Immature natural killer cell (primary cell): ENCODE data around the gene SNTG2. TPM values are rescaled to one million over a fixed set of nuclear protein-coding genes. Genes with fewer than 3 reads are reported as not detected.

Experiments used
- DNase-seq, 3 donors: peaks; one replicate each; pipeline ENCODE4 v3.0.0; 2022; ENCODE audit warnings: mixed read lengths in 1 of 3
- H3K27ac Mint-ChIP-seq, 6 donors: one replicate each; pipeline ENCODE4 v1.8.0; 2020; ENCODE audit warnings: mixed read lengths in 6 of 6, mild to moderate bottlenecking in 5 of 6, inconsistent platforms in 4 of 6, moderate library complexity in 3 of 6
- H3K27me3 Mint-ChIP-seq, 3 donors: one replicate each; pipeline ENCODE4 v1.8.0; 2020 to 2021; ENCODE audit warnings: low read depth in 3 of 3, mild to moderate bottlenecking in 3 of 3, mixed read lengths in 3 of 3, moderate library complexity in 3 of 3, inconsistent platforms in 1 of 3
- H3K36me3 Mint-ChIP-seq, 3 donors: one replicate each; pipeline ENCODE4 v1.8.0; 2020; ENCODE audit warnings: mixed read lengths in 3 of 3, inconsistent platforms in 2 of 3, mild to moderate bottlenecking in 2 of 3
- H3K4me1 Mint-ChIP-seq, 2 donors: one replicate each; pipeline ENCODE4 v1.8.0; 2020; ENCODE audit warnings: inconsistent platforms in 2 of 2, mild to moderate bottlenecking in 2 of 2, mixed read lengths in 2 of 2, moderate library complexity in 1 of 2
- H3K4me3 Mint-ChIP-seq, 5 donors: one replicate each; pipeline ENCODE4 v1.8.0; 2020; ENCODE audit warnings: mild to moderate bottlenecking in 5 of 5, mixed read lengths in 5 of 5, inconsistent platforms in 3 of 5, moderate library complexity in 3 of 5
- H3K9me3 Mint-ChIP-seq, 6 donors: one replicate each; pipeline ENCODE4 v1.8.0; 2020; ENCODE audit warnings: mild to moderate bottlenecking in 6 of 6, mixed read lengths in 6 of 6, inconsistent platforms in 4 of 6, moderate library complexity in 3 of 6
- polyA plus RNA-seq, 3 donors: library from polyadenylated mRNA; unstranded; fragments of 300-500 nt; fragmentation: Illumina TruSeq; gene quantifications; one replicate each; pipeline ENCODE4 v1.2.3, GENCODE V29; 2021

The SNTG2 gene
- polyA plus RNA-seq, 3 donors from 2014 or later, result not detected

- H3K27ac Mint-ChIP-seq, result no peak overlapping the region
- H3K36me3 Mint-ChIP-seq, result no peaks in the 10 kb centered on the region
- no peak for DNase-seq
- H3K4me1 Mint-ChIP-seq, result no peaks in the 10 kb centered on the region
- H3K4me3 Mint-ChIP-seq, result no peak overlapping the region
- H3K27me3 Mint-ChIP-seq, result peaks cover 5 to 9% (median 6%) of the 10 kb centered on the region in 3 donors
- no peaks in the 10 kb centered on the region for H3K9me3 Mint-ChIP-seq
These were observed 348.4 kb downstream of the SNTG2 start for GRCh38 chr2:1299043-1299442.

- no peak overlapping the region for H3K27ac Mint-ChIP-seq
These were observed 349.6 kb downstream of the SNTG2 start for GRCh38 chr2:1300284-1300683.

GRCh38 chr2:1301056-1301455, 350.4 kb downstream of the SNTG2 start:
- no peaks in the 10 kb centered on the region for H3K9me3 Mint-ChIP-seq
- no peaks in the 10 kb centered on the region for H3K4me1 Mint-ChIP-seq
- H3K36me3 Mint-ChIP-seq, result no peaks in the 10 kb centered on the region
- H3K27me3 Mint-ChIP-seq, result peaks cover 3 to 6% (median 3%) of the 10 kb centered on the region in 3 donors
- H3K4me3 Mint-ChIP-seq, result no peak overlapping the region
- H3K27ac Mint-ChIP-seq, result no peak overlapping the region
- DNase-seq, result no peak

More at GRCh38 chr2:1300284-1300683, 349.6 kb downstream of the SNTG2 start:
- no peak for DNase-seq
- Mint-ChIP-seq H3K4me1 (no peaks in the 10 kb centered on the region), H3K27me3 (peaks cover 3 to 6% (median 6%) of the 10 kb centered on the region in 3 donors), H3K9me3 (no peaks in the 10 kb centered on the region), H3K4me3 (no peak overlapping the region), H3K36me3 (no peaks in the 10 kb centered on the region)

- DNase-seq, result no peak
- Mint-ChIP-seq H3K27ac (no peak overlapping the region), H3K9me3 (peaks cover 0 to 1% (median 0%) of the 10 kb centered on the region in 6 donors), H3K4me1 (no peaks in the 10 kb centered on the region), H3K4me3 (no peak overlapping the region), H3K27me3 (peaks cover 3 to 9% (median 4%) of the 10 kb centered on the region in 3 donors), H3K36me3 (no peaks in the 10 kb centered on the region)
These were observed 354.8 kb downstream of the SNTG2 start for GRCh38 chr2:1305342-1306013.

- Mint-ChIP-seq H3K4me3 (no peak overlapping the region), H3K27me3 (peaks cover 3 to 9% (median 5%) of the 10 kb centered on the region in 3 donors), H3K36me3 (no peaks in the 10 kb centered on the region), H3K9me3 (peaks cover 0 to 1% (median 0%) of the 10 kb centered on the region in 6 donors), H3K4me1 (no peaks in the 10 kb centered on the region), H3K27ac (no peak overlapping the region)
- DNase-seq, result no peak
These were observed 355.5 kb downstream of the SNTG2 start for GRCh38 chr2:1306014-1306686.

- H3K27ac Mint-ChIP-seq, result no peak overlapping the region
- no peak for DNase-seq
- peaks cover 0 to 1% (median 0%) of the 10 kb centered on the region in 6 donors for H3K9me3 Mint-ChIP-seq
- no peaks in the 10 kb centered on the region for H3K4me1 Mint-ChIP-seq
- H3K27me3 Mint-ChIP-seq, result peaks cover 1 to 12% (median 5%) of the 10 kb centered on the region in 3 donors
- H3K4me3 Mint-ChIP-seq, result no peak overlapping the region
- H3K36me3 Mint-ChIP-seq, result no peaks in the 10 kb centered on the region
These were observed 356.3 kb downstream of the SNTG2 start for GRCh38 chr2:1306687-1307516.

- H3K27ac Mint-ChIP-seq, result no peak overlapping the region
- no peak for DNase-seq
- H3K9me3 Mint-ChIP-seq, result peaks cover 0 to 1% (median 0%) of the 10 kb centered on the region in 6 donors
- H3K36me3 Mint-ChIP-seq, result no peaks in the 10 kb centered on the region
- no peaks in the 10 kb centered on the region for H3K4me1 Mint-ChIP-seq
- no peak overlapping the region for H3K4me3 Mint-ChIP-seq
- H3K27me3 Mint-ChIP-seq, result peaks cover 1 to 13% (median 9%) of the 10 kb centered on the region in 3 donors
These were observed 357.0 kb downstream of the SNTG2 start for GRCh38 chr2:1307670-1308069.

GRCh38 chr2:1308678-1309077, 358.0 kb downstream of the SNTG2 start:
- no peak for DNase-seq
- no peak overlapping the region for H3K4me3 Mint-ChIP-seq
- H3K36me3 Mint-ChIP-seq, result no peaks in the 10 kb centered on the region
- H3K4me1 Mint-ChIP-seq, result no peaks in the 10 kb centered on the region
- H3K9me3 Mint-ChIP-seq, result peaks cover 0 to 1% (median 0%) of the 10 kb centered on the region in 6 donors
- no peak overlapping the region for H3K27ac Mint-ChIP-seq
- H3K27me3 Mint-ChIP-seq, result peaks cover 1 to 13% (median 7%) of the 10 kb centered on the region in 3 donors

- H3K36me3 Mint-ChIP-seq, result no peaks in the 10 kb centered on the region
- H3K9me3 Mint-ChIP-seq, result peaks cover 0 to 1% (median 0%) of the 10 kb centered on the region in 6 donors
- no peak overlapping the region for H3K4me3 Mint-ChIP-seq
- no peaks in the 10 kb centered on the region for H3K4me1 Mint-ChIP-seq
- no peak for DNase-seq
- H3K27ac Mint-ChIP-seq, result no peak overlapping the region
- H3K27me3 Mint-ChIP-seq, result peaks cover 1 to 13% (median 7%) of the 10 kb centered on the region in 3 donors
These were observed 358.9 kb downstream of the SNTG2 start for GRCh38 chr2:1309507-1309906.

GRCh38 chr2:1310202-1310601, 359.6 kb downstream of the SNTG2 start:
- H3K9me3 Mint-ChIP-seq, result peaks cover 0 to 1% (median 0%) of the 10 kb centered on the region in 6 donors
- H3K27ac Mint-ChIP-seq, result no peak overlapping the region
- H3K27me3 Mint-ChIP-seq, result peaks cover 1 to 12% (median 9%) of the 10 kb centered on the region in 3 donors
- H3K36me3 Mint-ChIP-seq, result no peaks in the 10 kb centered on the region
- no peak overlapping the region for H3K4me3 Mint-ChIP-seq
- no peaks in the 10 kb centered on the region for H3K4me1 Mint-ChIP-seq
- no peak for DNase-seq

GRCh38 chr2:1310866-1311265, 360.2 kb downstream of the SNTG2 start:
- DNase-seq, result no peak
- Mint-ChIP-seq H3K36me3 (no peaks in the 10 kb centered on the region), H3K4me3 (no peak overlapping the region), H3K4me1 (no peaks in the 10 kb centered on the region), H3K27ac (no peak overlapping the region), H3K9me3 (peaks cover 0 to 1% (median 0%) of the 10 kb centered on the region in 6 donors), H3K27me3 (peaks cover 1 to 11% (median 9%) of the 10 kb centered on the region in 3 donors)

GRCh38 chr2:1313240-1313924, 362.7 kb downstream of the SNTG2 start:
- Mint-ChIP-seq H3K27me3 (peaks cover 0 to 9% (median 8%) of the 10 kb centered on the region in 3 donors), H3K36me3 (no peaks in the 10 kb centered on the region), H3K9me3 (peaks cover 0 to 1% (median 0%) of the 10 kb centered on the region in 6 donors), H3K4me3 (no peak overlapping the region), H3K27ac (no peak overlapping the region), H3K4me1 (no peaks in the 10 kb centered on the region)
- no peak for DNase-seq

GRCh38 chr2:1314254-1314653, 363.6 kb downstream of the SNTG2 start:
- no peak overlapping the region for H3K27ac Mint-ChIP-seq
- no peak for DNase-seq
- no peaks in the 10 kb centered on the region for H3K4me1 Mint-ChIP-seq
- no peak overlapping the region for H3K4me3 Mint-ChIP-seq
- no peaks in the 10 kb centered on the region for H3K9me3 Mint-ChIP-seq
- peaks cover 0 to 12% (median 8%) of the 10 kb centered on the region in 3 donors for H3K27me3 Mint-ChIP-seq
- H3K36me3 Mint-ChIP-seq, result no peaks in the 10 kb centered on the region
